HG02623 (cell line): ENCODE data around the gene ZDHHC24.
"Not testable (repeated sequence)": the region's sequence is repeated elsewhere in the genome, so short reads cannot be mapped to it uniquely, and the experiment has no call there.

Experiments used
- ATAC-seq: cut with Tn5 transposase; IDR thresholded peaks from one replicate; pipeline ENCODE4 v1.9.1; 2021; ENCODE audit warnings: moderate library complexity; ENCODE audit not compliant: unreplicated experiment

Gene ZDHHC24

DNA sequence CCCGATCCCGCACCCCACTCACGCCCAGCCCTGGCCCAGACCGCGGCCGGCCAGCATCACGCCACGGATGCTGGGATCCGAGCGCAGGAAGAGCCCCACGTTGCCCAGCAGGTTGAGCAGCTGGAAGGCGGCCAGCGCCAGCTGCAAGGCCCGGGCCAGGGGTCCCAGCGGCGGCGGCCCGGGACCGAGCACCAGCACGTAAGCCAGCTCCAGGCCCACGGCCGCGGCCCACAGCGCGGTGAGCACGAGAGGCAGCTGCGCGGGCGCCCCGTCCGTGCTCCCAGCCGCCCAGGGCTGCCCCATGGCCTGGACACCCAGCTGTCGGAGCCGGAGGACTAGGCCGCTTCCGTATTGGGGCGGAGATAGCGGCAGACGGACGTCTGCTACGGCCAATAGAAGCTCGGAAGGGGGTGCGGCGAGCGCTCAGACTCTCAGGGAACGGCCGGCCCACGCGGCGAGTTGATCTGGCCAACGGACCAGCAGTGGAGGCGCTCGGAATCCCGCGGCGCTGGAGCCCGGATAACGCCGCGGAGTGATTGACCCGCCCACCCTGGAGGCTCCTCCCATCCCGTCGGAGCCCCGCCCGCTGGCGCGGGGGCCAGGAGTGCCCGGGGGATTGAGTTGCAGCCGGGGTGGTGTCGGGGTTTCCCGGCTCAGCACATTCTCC lies at the start of gene ZDHHC24:
Gene ZDHHC24 (minus strand): TSS at position 348 of the 667 bp plus-strand sequence. CDS start 45 bp downstream, at position 303.
- peak; percentile 66 for ATAC-seq

DNA sequence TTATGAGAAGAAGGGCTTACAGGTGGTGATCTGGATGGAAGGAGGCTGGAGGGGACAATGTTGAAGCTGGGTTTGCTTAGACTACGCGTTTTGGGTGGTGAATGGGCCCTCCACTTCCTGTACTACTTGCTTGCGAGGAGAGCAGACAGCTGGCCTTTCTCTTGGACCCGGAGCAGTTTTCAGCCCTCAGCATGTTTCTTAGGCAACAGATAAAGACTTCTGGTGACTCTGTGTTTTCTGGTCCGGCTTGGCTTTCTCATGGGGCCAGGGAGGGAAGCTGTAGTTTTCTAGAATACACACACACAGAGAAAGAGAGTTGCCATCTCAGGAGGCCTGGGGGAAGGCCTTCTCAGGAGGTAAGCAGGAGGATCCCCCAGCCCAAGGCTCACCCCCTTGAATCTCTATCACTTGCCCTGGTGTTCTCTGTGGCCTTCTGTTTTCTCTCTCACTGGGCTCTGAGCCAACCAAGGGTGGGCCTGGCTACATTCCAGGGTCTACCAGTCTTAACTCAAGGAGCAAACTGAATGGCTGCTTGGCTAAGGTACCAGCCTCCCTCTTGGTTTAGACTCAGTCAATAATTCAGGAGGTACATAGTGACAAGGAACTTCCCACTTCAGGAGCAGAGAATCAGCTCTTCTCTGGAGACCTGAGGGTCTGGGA lies 49.5 kb upstream of the ZDHHC24 start:
- no peak for ATAC-seq

DNA sequence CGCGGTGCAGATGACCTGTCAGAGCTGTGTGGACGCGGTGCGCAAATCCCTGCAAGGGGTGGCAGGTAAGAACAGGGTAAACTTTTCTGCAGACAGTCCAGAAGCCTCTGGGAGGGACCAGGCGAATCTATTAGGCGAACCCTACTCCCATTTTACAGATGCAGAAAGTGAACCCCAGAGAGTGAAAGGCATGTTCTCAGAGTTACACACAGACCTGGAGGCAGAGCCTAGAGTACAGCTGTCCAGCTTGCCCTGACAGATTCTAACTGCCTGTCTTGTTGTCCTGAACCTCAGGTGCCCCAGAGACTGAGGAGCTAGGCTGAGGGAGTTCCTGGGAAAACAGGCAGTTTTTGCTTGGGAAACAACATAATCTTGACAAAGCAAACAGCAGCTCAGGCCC lies 47.8 kb upstream of the ZDHHC24 start:
- no peak for ATAC-seq

DNA sequence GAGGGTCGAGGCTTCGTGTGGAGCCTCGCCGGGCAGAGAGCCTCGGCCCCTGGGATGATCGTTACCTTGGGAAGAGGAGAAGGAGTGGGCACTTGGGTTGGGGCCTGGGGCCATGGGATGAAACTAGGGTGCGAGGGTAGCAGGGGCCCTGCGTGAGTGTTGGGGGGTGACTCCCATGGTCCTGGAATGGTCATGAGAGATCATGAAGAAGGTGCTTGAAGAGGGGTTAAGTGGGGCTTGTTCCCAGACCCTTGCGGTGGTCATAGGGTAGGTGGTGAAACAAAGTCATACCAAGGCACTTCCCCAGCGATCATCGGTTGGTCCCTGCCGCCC lies 47.4 kb upstream of the ZDHHC24 start:
- ATAC-seq, result no peak

DNA sequence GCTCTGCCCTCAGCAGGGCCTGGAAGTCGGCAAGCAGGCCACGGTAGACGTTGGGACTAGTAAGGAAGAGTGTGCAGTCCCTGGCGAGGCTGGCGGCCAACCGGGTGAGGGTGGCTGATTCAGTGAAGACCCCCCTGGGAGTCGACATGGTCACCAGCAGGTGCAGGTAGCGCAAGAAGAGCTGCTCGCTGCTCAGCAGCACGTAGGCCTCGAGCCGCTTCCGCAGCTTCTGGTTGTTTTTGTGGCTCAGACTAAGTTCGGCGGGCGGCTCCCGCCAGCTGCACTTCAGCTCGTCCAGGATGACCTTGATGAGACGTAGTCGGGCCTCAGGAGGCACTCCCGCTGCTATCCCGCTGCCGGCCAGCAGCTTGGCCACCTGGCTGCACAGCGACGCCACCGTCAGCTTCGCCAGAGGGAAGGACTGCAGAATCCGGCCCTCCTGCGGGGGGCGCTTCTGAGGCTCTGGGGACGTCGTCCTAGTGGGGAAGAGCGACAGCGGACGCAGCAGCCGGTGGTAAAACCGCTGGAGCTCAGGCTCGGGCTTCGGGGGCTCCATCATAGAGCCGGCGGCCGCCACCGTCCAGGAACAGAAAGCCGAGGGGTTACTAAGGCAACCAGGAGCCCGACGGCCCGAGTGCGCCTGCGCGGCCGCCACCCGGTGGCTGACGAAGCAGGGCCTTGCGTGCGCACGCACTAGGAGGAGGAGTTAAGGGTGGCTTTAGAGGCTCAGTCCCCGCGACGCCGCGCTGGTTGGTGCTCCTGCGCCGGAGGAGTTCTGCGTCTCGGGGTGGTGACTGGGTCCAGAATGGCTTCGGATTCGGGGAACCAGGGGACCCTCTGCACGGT lies 46.8 kb upstream of the ZDHHC24 start, which contains the start of the genes CCDC87 and CCS:
Gene CCDC87 (minus strand): TSS at position 607 of the 846 bp plus-strand sequence. CDS start 48 bp downstream, at position 559.
Gene CCS (plus strand): TSS at position 729 of the 846 bp plus-strand sequence. CDS start 77 bp downstream, at position 806.
- ATAC-seq, result peak; percentile 88

DNA sequence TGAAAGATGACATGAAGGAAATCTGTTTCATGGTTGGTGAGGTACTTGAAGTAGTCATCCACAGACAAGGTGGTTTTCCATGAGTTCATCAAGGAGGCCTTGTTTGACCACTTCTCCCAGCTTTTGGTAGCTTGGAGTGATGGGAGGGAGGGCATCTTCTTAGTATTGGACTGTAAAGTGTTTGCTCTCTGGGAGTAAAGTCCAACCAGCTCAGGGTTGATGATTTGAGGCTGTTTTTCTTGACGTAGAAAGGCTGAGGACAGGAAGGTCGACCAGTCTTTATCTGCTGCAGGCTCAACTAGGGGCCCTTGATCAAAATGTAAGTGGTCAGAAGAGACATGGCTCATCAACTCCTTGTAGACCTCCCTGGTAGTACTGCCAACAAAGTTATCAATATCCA lies 45.3 kb upstream of the ZDHHC24 start:
- no peak for ATAC-seq

- ATAC-seq, result no peak
These were observed 44.3 kb upstream of the ZDHHC24 start for GRCh38 chr11:66589996-66590675.

GRCh38 chr11:66589315-66589714 lies 43.5 kb upstream of the ZDHHC24 start:
- ATAC-seq, result not testable (repeated sequence)

DNA sequence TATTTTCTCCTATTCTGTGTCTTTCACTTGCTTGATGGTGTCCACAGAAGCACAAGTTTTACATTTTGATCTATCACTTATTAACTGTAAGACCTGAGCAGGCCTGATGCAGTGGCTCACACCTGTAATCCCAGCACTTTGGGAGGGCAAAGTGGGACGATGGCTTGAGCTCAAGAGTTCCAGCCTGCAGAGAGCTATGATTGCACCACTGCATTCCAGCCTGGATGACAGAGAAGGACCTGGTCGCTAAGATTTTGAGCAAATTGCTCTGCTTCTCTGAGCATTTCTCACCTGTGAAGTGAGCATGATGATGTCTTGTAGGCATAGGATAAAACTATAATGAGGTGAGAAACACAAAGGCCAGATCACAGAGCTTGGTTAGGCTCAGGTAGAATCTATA lies 40.3 kb upstream of the ZDHHC24 start:
- ATAC-seq, result no peak

- ATAC-seq, result not testable (repeated sequence)
These were observed 39.6 kb upstream of the ZDHHC24 start for GRCh38 chr11:66585447-66585846.

- ATAC-seq, result not testable (repeated sequence)
These were observed 36.8 kb upstream of the ZDHHC24 start for GRCh38 chr11:66582565-66583147.

DNA sequence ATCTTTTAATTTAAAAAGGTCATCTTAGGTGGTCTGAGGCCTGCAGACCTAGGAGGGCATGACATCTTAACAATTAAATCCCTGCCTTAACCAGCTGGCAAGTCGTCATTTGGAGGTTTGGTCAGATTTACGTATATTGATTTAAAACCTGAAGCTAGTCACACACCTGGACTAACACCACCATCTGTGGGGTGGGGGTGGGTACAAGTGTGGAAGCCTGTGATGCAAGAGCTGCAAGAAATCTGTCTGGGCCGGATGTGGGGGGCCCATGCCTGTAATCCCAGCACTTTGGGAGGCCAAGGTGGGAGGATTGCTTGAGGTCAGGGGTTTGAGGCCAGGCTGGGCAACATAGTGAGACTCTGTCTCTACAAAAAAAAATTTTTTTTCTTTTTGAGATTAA lies 35.4 kb upstream of the ZDHHC24 start:
- no peak for ATAC-seq

- ATAC-seq, result no peak
These were observed 35.0 kb upstream of the ZDHHC24 start for GRCh38 chr11:66580803-66581202.

- ATAC-seq, result no peak
These were observed 33.3 kb upstream of the ZDHHC24 start for GRCh38 chr11:66579017-66579606.

- no peak for ATAC-seq
These were observed 25.0 kb upstream of the ZDHHC24 start for GRCh38 chr11:66570850-66571180.

GRCh38 chr11:66570079-66570849 lies 24.4 kb upstream of the ZDHHC24 start:
- ATAC-seq, result no peak

DNA sequence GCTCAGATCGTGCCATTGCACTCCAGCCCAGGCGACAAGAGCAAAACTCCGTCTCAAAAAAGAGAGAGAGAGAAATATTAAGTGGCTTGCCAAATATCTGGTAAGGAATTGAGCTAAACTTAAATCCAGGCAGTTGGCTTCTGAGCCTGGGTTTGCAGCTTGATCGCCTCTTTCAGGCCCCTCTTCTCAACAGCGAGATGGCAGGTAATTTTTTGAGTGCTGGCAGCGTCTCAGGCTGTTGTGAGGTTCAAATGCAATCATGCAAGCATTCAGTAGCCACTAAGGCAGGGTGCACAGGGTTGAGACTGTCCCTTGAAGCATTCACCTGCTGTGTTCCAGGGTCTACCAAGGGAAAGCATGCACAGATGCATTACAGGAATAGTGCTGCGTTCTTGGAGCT lies 23.2 kb upstream of the ZDHHC24 start:
- no peak for ATAC-seq

GRCh38 chr11:66568124-66568916 lies 22.5 kb upstream of the ZDHHC24 start, which contains the start of gene CTSF:
CTSF (minus strand) TSS chr11:66568606; CDS start chr11:66568486, 120 bp downstream.
- ATAC-seq, result no peak

GRCh38 chr11:66567787-66568123 lies 21.9 kb upstream of the ZDHHC24 start:
- no peak for ATAC-seq
